ENCODE results near the gene CBR3.

DNA sequence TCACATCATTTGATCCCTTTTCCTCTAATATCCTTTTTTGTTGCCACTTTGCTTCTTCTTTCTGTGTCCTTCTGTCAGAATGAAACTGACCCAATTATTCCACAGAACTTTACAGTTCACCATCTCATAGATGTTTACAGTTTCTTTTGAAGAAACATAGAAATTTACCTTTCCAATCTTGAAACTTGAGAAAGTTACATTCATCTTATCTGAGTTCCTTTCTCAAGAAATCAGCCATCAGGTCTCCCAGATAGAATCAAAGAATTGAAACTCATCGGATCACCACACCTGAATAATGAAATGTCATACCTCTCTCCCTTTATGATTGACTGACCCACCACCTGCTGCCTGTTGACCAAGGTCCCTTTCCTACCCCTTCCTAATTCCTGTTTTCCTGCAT lies 41.4 kb upstream of the CBR3 start:
- TF ChIP-seq, protein P1, sequence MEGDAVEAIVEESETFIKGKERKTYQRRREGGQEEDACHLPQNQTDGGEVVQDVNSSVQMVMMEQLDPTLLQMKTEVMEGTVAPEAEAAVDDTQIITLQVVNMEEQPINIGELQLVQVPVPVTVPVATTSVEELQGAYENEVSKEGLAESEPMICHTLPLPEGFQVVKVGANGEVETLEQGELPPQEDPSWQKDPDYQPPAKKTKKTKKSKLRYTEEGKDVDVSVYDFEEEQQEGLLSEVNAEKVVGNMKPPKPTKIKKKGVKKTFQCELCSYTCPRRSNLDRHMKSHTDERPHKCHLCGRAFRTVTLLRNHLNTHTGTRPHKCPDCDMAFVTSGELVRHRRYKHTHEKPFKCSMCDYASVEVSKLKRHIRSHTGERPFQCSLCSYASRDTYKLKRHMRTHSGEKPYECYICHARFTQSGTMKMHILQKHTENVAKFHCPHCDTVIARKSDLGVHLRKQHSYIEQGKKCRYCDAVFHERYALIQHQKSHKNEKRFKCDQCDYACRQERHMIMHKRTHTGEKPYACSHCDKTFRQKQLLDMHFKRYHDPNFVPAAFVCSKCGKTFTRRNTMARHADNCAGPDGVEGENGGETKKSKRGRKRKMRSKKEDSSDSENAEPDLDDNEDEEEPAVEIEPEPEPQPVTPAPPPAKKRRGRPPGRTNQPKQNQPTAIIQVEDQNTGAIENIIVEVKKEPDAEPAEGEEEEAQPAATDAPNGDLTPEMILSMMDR (IDR thresholded peaks at IDR 0.05), result no peak
- TF ChIP-seq POLR2A (IDR thresholded peaks at IDR 0.05), result no peak

Measured in right lobe of liver (tissue), 4 donors.